GM19240 (cell line): Measurements from ENCODE around the gene MCAM.

Experiments used
- DNase-seq: peaks from one replicate; pipeline ENCODE4 v3.0.0; 2011; ENCODE audit warnings: low spot score; ENCODE audit not compliant: insufficient read length

MCAM gene

DNA sequence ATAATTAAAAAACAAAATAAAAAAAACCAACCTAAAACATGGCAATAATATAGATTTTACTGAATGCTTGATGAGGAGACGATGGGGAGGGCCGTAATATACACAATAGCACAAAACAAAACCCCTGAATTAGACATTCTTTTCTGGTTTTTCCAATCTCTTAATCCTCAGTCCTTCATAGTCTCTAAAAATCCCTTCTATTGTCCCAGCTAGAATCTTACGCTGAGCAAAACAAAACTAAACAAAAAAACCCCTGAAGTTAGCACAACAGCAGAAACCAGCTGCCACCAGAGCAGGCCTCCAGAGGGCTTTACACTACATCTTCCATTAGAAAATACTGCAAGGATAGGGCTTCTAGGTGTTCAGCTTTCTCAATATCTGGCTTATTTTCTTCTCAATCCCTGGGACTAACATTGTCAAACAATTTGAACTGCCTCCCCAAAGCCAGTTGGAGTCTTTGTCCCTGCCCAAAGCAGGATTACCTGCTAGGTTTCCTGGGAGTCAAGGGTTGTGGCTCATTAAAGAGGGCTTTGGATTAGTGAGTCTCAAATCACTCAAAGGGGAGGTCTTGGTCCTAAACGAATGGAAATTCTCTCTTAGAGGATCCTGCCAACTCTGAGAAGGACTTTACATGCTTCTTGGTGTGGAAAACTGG is 15.3 kb upstream of the MCAM start:
- DNase-seq, result no peak

DNA sequence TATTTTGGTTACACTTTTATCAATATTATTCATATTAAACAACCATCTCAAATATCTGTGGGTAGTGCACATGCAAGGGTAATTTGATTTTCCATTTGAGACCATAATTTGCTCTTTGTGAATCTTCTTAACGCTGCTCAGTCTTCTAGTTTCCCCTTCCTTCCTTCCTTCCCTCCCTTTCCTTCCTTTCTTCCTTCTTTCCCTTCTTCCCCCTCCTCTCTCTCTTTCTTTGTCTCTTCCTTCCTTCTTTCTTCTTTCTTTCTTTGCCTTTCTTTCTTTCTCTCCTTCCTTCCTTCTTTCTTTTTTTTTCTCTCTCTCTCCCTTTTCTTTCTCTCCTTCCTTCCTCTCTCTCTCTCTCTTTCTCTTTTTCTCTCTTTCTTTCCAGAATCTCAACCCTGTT is 13.3 kb upstream of the MCAM start:
- DNase-seq, result no peak

DNA sequence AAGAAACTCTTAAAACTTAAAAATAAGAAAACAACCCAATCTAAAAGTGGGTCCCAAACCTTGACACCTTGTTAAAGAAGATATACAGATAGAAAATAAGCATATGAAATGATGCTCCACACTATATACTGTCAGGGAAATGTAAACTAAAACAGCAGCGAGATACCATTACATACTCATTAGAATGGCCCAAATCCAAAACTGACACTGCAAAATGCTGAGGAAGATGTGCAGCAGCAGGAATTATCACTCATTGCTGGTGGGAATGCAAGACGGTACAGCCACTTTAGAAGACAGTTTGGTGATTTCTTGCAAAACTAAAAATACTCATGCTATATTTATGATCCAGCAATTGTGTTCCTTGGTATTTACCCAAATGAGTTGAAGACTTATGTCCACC is 12.4 kb upstream of the MCAM start:
- DNase-seq, result no peak

DNA sequence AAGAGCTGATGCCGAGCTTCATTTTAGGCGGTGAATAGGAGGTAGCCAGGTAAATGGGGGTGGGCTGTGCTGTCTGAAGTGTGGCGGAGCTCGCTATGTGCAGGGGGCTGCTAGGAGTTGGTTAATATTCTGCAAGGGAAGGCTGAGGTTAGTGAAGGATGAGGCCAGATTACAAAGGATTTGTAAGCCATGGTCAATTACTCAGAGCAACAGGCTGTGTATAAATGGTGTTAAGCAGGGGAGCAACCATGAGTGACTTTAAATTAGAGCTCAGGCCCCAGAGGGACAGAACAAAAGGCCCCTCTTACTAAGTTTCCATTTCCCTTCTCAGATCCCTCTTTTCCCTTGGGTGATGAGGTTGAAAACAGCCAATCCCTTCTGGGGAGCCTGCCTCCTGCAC is 7.3 kb upstream of the MCAM start:
- no peak for DNase-seq

DNA sequence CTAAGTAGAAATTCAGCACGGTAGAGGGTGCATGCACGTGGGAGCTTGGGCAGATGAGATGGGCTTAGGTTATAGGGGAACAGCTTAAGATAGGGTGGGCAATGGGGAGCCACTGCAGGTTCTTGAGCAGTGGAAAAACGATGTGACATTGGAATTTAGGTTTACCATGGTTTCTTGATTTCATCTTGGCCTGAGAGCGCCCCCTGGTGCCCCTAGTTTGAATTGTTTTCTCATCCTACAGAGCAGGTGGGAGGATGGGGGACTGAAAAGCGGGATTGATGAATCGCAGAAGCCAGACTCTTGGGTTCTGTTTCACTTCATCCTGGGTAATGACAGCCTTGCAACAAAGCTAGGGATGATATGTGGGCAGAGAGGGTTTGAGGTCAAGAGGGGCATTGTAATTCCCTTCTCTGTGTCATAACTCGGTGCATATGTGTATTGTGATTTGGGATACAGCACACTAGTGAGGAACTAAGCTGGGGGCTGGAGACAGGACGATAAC is 6.7 kb upstream of the MCAM start:
- DNase-seq, result no peak

DNA sequence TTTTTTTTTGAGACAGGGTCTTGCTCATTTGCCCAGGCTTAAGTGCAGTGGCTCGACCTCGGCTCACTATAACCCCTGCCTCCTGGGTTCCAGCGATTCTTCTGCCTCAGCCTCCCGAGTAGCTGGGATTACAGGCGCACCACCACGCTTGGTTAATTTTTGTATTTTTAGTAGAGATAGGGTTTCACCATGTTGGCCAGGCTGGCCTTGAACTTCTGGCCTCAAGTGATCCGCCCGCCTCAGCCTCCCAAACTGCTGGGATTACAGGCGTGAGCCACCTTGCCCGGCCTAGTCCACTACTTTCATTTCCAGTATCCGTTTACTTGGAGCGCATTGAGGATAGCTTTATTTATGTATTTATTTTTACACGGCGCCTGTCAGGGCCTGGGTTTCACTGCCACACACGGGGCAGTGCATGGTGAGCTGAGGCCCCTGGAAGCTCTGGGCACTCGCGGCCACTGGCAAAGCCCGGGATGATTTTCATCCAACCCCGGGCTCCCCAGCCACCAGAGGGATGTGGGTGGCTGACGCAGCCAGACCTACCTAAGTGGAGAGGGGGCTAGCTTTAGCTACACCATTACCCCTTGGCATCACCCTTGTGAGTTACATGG is 6.1 kb upstream of the MCAM start:
- DNase-seq, result no peak

DNA sequence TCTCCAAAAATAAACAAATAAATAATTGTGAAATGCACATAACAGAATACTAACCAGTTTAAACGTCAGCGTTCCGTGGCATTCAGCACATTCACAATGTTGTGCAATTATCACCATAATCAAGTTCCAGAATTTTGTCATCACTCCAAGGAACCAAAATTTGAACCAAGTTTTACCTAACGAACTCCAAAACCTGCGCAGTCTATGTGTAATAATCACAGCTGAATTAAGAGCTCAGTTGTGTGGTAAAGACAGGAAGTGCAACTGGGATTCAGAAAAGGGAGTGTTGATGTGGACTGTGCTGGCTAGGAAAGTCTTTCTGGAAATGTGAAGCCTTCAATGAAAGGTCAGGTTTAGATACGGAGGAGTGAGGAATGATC is 5.4 kb upstream of the MCAM start:
- DNase-seq, result no peak

DNA sequence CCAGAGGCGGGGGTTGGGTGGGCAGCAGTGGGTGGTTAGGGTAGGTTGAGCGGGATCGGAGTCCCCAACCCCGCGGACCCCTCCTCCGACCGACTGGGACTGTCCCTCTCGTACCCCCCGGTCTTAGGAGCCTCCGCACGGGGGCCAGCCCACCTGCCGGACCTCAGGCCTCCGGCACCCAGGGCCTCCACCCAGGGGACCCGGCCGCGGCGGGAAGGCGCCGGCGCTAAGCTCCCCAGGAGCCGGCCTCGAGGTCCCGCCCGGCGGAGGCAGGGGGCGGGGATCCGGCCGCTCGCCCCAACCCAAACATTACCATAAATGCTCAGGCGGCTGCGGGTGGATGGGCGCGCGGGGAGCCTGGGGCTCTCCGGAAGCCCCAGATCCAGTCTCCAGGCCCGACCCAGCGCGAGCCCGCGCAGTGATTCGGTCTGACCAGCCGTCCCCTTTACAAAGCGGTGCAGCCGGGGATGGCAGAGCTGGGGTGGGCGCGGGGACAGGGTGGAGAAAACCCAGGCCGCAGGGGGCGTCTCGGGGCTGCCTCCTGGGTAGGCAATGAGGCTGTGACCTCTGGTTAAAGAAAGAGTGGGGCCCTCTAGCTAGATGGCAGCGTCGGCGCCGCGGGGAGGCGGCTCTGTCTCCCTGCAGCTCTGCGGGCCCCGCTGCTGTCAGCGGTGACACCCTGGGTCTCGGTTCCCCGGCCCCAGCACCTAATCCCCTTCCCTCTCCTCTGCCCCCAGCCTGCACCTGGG is 4.0 kb upstream of the MCAM start:
- DNase-seq, result peak; percentile 77

DNA sequence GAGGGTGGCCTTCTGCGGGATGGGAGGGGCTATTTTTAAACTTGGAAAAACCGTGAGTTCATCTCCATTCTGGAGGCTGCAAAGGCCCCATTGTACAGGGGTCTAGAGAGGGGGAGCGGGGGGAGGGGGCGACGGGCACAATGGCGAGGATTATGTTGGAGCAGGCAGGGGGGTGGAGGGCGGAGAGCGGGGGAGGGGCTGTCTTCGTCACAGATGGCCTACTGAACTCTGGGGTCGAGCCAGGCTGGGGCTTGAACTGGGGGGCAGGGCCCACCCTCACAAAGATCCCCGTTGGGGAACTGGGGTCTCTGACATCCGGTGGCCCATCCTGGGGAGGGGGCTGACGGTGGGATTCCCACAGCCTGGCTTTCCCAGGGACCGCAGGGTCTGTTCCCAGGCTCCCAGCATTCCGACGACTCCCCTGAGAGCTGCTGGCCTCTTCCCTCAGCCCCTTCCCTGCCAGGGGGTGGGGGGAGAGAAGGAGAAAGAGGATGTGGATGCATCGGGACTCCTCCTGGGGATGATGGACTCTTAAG is 3.4 kb upstream of the MCAM start:
- no peak for DNase-seq

DNA sequence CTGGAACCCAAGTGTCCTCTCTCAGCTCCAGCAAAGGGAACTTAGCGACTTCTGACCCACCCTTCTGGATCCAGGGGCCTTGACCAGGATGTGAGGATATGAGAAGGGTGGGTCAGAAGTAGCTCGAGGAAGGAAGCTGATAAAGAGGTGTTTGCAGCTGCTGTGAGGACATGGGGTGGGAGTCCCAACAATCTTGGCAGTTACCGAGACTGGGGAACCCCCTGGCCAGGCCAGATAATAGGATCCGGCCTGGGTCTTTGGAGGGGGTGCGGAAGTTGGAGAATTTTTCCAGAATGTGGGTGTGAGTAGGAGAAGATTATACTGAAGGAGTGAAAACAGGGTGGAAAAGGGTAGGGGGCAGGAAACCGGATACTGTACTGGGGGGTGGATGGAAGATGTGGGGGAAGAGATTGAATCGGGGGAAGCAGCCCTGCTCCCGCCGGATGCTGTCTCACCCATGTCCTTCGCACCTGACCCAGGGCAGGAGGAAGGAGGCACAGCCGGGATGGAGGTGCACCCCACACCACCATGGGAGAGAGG is 2.8 kb upstream of the MCAM start:
- DNase-seq, result no peak

DNA sequence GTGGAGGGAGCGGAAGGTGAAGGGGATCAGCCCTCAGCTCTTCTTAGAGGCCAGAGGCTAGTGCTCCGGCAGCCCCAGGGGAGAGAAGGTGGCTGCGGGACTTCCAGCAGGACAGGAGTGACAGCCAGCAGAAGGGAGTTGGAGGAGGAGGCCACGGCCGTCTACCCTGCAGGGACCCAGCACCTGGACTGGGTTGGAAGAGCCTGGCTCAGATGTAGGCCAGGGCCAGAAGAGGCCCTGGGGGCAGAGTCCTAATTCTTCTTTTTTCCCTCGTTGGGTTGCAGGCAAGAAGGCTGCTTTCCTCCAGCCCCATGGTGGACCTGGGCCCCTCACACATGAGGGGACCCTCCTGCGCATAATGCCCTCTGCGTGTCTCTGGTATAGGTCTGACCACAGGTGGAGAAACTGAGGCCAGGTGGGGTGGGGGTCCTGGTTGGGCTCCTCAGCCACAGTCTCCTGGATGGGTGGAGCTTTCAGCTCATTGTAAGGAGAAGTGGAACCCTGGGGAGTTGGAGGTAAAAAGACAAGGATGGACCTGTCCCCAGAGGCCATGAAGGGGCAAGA is 2.3 kb upstream of the MCAM start:
- no peak for DNase-seq

DNA sequence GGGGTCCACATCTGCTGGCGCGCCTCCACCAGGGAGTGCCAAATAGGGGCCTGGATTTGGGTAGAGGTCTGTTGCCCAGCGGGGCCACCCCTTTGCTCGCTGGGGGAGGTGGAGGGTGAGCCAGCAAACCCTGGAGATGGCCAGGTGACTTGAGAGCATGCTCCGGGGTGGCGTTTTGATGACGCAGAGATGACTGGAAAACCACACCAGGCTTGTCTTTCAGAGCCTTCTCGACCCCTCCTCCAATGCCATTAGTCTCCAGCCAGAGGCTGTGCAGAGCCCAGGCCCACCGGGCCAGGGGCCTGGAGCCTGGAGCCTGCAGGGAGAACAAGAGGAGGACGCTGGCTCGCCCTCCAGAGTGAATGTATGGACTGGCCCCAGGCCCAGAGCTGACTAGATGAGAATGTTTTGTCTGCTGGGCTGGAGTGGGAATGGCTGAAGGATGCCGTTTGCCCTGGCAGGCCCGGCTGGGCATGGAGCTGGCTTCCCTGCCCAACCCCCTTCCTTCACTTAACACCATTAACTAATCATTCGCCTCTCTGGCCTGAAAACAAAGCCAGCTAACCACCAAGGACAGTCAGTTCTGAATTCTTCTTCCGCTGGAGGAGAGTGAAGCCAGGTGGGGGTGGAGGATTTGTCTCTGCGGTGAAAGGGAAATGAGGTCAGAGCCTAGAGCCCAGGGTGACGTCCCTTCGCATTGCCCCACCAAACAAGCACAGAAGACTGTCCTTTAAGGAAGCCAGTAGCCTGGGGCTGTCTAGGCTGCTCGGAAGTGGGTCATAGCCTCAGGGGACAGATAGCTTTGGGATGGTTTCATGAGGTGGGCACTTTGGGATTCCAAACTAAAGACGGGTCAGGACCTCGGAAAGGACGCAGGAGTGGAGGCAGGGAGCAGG is 1.6 kb upstream of the MCAM start:
- peak; percentile 70 for DNase-seq

DNA sequence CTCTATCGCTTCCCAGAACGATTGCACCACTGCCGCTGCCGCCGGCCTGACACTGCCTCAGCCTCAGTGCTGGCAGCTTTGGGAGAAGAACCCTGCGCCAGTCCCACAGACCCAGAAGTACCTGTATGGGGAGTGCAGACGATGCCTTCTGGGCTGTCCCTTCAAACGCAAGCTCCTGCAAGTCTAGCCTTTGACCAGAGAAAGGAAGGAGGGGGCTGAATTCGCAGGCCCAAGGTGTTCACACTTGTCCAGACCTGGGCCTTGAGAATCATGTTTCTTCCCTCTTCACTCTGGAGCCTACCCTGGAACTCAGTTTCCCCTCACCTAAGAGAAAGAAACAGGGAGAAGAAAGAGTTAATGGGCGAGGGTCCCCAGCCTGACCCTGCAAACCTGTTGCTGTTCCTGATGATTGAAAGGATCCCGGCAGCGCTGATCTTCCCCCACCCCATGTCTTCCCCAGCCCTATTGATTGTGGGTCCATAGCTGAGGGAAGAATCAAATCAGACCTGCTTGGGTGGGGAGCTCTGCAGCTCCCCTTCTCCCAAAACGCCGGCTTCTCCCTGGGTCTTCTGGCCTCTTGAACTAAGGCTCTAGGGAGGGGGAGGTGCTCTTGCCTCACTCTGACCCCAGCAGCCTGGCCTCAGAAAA is 786 bp upstream of the MCAM start:
- DNase-seq, result no peak

DNA sequence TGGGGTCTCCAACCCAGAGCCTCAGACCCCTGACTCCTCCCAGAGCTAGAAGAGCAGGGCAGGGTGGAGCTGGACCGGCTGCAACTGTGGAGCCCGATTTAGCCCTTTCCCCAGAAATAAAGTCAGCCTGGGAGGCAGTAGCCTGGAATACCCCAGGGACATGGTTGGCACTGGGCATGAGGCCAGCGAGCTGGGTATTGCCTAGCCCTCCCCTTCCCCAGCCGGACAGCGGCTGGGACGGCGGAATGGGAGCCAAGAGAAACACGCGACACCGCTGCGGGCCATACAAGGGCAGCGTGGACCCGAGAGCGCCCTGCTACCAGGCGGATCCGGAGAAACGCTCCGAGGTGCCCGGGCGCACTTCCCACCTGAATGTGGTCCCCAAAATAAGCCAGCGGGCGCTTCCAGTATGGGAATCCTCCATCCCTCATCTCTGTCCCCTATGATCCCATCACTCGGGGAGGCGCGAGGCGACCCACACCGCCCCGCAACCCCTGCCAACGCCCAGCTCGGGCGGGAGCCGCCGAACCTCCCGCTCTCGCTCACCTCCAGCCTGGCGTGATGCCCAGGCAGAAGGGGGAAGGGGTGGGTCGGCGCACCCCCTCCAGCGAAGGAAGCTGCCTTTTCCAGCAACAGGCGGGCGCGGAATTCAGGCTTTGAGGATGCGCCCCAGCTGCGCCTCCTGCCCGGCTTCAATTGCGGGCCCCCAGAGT is 758 bp downstream of the MCAM start:
- no peak for DNase-seq

DNA sequence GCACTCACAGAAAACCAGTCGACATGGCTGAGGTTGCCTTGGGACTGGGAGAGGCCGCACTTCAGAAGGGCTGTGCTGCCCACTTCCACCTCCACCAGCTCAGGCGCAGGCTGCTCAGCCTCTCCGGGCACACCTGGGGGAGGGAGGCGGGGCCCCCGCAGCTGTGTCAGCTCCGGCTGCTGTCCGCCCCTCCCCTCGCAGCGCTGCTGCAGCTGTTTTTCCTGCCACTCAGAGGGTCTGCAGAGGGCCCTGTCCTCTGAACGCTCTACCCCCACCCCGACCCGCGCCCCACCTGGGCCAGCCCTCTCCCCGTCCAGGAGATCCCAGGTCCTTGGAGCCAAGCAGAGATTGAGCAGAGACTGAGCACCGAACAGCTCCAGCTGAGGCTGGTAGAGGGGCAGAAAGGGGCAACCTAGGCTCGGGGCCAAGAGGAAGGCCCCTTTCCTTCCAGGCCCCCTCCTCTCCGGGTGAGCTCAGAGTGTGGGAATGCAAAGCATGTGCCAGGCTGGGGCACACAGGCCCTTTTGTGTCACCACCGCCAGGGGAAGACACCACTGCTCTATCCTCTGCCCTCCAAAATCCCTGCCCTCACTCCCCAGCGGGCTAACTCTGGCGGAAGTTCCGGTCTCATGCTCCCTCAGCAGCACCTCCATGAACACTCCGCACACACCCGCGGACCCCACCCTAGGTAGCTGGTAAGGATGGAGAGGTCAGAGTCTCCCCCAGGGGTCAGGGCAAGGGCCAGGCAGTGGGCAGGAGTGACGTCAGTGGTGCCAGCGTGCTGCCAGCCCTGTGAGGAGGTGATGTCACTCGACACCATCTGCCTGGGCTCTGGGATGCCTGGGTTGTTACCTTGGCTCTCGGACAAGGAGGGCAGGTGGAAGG is 1.6 kb downstream of the MCAM start:
- no peak for DNase-seq

DNA sequence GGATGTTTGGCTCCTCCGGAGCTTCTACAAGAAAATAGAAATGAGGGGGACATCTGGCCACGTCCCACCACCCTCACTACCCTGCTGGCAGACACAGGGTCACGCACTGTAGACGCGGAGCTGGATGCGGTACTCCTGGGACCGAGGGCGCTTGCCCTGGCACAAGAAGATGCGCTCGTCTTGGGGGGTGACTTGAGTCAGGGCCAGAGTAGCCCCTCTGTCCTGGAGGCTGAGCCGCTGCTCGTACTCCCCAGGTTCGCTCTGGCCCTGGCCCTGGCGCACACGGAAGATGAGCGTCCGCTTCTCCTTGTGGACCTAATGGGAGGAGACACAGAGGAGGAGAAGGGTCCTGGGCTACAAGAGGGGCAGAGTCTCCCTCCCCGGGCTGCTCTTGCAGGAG is 2.2 kb downstream of the MCAM start:
- no peak for DNase-seq

DNA sequence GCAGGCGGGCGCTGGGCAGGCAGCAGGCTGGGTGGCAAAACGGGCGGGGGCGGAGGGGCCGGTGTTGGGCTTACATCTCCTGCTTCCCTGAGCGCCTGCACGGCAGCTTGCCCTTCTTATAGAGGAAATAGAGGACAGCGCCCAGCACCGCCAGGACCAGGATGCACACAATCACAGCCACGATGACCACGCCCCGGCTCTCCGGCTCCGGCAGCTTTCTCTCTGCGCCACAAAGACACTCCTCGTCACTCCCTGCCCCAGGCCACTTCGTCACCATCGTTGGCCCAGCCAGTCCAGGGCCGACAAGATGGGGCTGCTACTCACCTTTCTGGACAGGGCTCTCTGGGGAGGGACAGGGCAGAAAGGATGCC is 6.3 kb downstream of the MCAM start:
- DNase-seq, result no peak

DNA sequence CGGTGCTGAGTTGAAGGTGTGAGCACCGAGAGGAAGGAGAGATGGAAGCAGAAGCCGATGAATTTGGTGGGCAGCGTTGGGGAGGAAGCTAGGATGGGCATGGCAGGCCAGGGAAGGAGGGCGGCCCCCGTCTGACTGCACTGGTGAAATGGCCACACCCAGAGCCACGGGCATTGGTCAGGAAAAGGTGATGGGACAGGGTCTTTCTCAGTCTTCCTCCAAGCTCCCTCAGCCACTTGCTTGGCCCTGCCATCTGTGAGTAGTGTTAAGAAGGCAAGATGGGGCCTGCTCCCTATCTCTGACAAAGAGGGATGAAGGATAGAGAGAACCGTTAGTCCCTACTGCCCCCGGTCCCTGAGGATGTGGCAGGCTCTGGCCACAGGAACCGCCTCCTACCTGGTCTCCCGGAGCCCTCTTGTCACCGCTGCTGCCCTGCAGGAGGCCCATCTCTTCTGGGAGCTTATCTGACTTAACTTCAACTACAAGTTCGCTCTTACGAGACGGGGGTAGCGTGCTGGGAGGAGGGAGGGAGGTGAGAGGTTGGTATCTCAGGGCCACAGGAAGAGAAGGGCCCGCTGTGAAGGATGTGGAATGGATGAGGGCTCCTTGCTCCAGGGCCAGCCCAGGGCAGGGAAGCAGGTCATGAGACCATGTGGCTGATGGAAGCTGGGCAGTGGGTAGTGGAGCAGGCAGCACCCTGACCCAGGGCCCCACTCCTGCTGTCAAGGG is 6.8 kb downstream of the MCAM start:
- no peak for DNase-seq
